ENCODE results near the gene SAMD9L.
A peak's percentile ranks its signal among the peaks of the same experiment; 100 is the strongest.

Gene SAMD9L

GRCh38 chr7:93148144-93148543 is at the start of gene SAMD9L:
TSS of gene SAMD9L (minus strand) at chr7:93148385. CDS start at chr7:93135971, 12,414 bp downstream.
- H3K4me3 ChIP-seq (ENCODE audit: low read depth, low read length): peak within 1 kb of the TSS; percentile 48
- peak; percentile 53 for DNase-seq (ENCODE audit: low read depth)
- TF ChIP-seq, protein P1, sequence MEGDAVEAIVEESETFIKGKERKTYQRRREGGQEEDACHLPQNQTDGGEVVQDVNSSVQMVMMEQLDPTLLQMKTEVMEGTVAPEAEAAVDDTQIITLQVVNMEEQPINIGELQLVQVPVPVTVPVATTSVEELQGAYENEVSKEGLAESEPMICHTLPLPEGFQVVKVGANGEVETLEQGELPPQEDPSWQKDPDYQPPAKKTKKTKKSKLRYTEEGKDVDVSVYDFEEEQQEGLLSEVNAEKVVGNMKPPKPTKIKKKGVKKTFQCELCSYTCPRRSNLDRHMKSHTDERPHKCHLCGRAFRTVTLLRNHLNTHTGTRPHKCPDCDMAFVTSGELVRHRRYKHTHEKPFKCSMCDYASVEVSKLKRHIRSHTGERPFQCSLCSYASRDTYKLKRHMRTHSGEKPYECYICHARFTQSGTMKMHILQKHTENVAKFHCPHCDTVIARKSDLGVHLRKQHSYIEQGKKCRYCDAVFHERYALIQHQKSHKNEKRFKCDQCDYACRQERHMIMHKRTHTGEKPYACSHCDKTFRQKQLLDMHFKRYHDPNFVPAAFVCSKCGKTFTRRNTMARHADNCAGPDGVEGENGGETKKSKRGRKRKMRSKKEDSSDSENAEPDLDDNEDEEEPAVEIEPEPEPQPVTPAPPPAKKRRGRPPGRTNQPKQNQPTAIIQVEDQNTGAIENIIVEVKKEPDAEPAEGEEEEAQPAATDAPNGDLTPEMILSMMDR (conservative IDR thresholded peaks at IDR 0.05; ENCODE audit: low read depth, low read length): no peak

DNA sequence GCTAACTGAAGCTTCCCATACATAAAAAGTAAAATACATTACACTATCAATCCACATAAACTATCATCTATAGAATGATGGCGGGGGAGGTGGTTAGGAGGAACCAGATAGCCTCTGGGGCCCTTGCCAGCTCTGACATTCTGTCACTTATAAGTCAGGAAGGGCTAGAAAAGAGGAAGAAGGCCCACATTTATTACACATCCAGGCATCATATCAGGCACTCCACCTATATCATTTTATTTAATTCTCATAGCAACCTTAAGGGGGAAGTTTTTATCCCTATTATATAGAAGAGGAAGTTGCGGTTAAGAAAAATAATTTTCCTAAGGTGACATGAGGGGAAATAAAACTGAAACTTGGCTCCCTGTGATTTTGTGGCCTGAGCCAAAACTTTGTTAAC is 48.2 kb upstream of the SAMD9L start:
- TF ChIP-seq, protein P1 (conservative IDR thresholded peaks at IDR 0.05; ENCODE audit: low read depth, low read length): no peak
- H3K4me3 ChIP-seq (ENCODE audit: low read depth, low read length): no peak overlapping the region
- no peak for DNase-seq (ENCODE audit: low read depth)

DNA sequence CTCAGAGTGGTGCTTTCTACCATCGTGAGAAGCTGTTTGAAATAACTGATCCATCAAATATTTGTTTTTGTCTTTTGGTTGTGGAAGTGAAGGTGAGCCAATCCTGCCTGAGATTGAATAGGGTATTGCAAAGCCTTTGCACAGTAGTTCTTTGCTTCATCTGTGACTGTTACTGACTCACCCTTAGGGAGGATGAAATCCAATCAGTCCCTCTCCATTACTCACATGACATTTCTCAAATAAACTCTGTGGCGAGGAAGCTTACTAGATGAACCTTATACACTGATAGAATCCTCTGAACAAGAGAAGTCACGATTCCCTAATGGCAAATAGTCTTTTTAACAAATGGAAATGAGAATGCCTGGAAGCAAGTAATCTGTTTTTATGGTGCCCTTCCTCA is 46.2 kb upstream of the SAMD9L start:
- DNase-seq (ENCODE audit: low read depth): peak; percentile 31
- TF ChIP-seq, protein P1 (conservative IDR thresholded peaks at IDR 0.05; ENCODE audit: low read depth, low read length): no peak

DNA sequence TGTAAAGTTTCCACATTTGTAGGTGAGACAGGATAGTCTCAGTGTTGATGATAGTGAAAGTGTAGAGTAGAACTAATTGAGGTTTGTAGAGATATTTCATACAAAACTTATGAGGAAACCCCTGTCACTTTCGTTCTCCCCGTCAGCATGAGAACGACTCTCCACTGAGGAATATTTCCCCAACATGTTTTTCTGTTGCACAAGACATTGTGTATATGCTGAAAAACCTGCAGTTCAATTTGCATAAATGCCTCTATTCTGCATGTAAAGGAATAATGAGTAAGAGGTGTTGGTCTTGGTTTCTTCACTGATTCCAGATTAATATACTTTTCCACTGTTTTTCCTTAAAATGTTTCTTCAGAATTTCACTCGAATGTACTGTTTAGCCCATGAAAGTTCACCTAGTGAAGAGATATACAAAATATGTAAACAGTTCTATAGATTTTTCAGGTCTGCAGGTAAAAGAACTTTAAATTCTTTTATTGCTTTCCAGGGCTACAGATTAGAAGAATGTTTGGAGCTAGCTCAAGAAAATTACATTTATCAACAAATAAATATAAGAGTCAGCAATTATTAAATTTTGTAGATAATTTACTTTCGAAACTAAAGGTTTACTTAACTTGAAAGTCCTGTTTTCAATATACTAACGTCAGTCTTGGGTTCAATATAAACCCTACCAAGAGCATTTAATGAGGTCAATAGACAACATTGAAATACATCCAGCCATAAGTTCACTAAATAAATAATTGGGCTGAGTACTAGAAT is 40.9 kb upstream of the SAMD9L start:
- H3K4me3 ChIP-seq (ENCODE audit: low read depth, low read length): no peak overlapping the region
- TF ChIP-seq, protein P1 (conservative IDR thresholded peaks at IDR 0.05; ENCODE audit: low read depth, low read length): no peak
- DNase-seq (ENCODE audit: low read depth): no peak

More for the DNA sequence above, 46.2 kb upstream of the SAMD9L start:
- H3K4me3 ChIP-seq (ENCODE audit: low read depth, low read length): no peak overlapping the region

GRCh38 chr7:93185303-93186027 is 37.3 kb upstream of the SAMD9L start:
- DNase-seq (ENCODE audit: low read depth): peak; percentile 21
- no peak overlapping the region for H3K4me3 ChIP-seq (ENCODE audit: low read depth, low read length)
- TF ChIP-seq, protein P1 (conservative IDR thresholded peaks at IDR 0.05; ENCODE audit: low read depth, low read length): no peak

DNA sequence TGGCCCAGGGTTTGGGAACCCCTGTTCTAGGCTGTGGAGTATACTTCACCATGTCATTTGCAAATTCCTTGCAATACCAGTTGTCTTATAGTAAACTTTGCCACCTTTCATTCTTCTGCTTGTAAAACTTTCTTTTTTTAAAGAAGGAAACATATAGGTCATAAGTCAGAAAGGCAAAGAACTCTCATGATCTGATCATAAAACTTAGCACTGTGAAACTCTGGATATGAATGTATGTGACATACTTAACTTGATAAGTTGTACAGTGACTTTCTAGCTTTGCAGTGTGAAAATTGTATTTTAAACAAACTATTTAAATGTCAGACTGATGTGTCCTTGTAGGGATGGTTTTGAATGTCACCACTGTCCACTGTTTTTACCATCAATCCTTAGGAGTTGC is 31.0 kb upstream of the SAMD9L start:
- DNase-seq (ENCODE audit: low read depth): no peak
- H3K4me3 ChIP-seq (ENCODE audit: low read depth, low read length): no peak overlapping the region
- TF ChIP-seq, protein P1 (conservative IDR thresholded peaks at IDR 0.05; ENCODE audit: low read depth, low read length): no peak

Measured in choroid plexus epithelial cell (primary cell).